ENCODE results near the gene MATCAP1. TPM values are rescaled to one million over a fixed set of nuclear protein-coding genes. Genes with fewer than 3 reads are reported as not detected.

Gene MATCAP1
- total and polyA plus RNA-seq, 4 donors, result 1.5 to 4.8 (median 3.2) TPM

- no peaks in the 10 kb centered on the region for H3K9me3 ChIP-seq (ENCODE audit: control insufficient read depth in 4 of 4, low read length in 3 of 4)
- no peak overlapping the region for H3K27ac ChIP-seq (ENCODE audit: low read depth in 1 of 2, low read length in 2 of 2)
- no peak for DNase-seq (ENCODE audit: low spot score)
- no peak overlapping the region for H3K4me3 ChIP-seq (ENCODE audit: low read depth in 1 of 3, low read length in 3 of 3)
- peaks cover 16 to 49% (median 36%) of the 10 kb centered on the region in 4 donors for H3K4me1 ChIP-seq (ENCODE audit: control insufficient read depth in 4 of 4, insufficient read depth in 4 of 4, low read length in 3 of 4)
- H3K36me3 ChIP-seq (ENCODE audit: control insufficient read depth in 4 of 4, insufficient read depth in 3 of 4, low read depth in 1 of 4, low read length in 3 of 4), result no peaks in the 10 kb centered on the region
- no peaks in the 10 kb centered on the region for H3K27me3 ChIP-seq (ENCODE audit: control insufficient read depth in 4 of 4, insufficient read depth in 4 of 4, low read length in 3 of 4)
- no peak overlapping the region for H3K9ac ChIP-seq (ENCODE audit: low read depth in 1 of 2, low read length in 2 of 2)
- TF ChIP-seq JUND (IDR thresholded peaks at IDR 0.05) (no peak), RXRA (IDR thresholded peaks at IDR 0.05) (no peak)
Observed at GRCh38 chr16:67212766-67213165, 29.0 kb upstream of the MATCAP1 start.

GRCh38 chr16:67211674-67212073, 27.9 kb upstream of the MATCAP1 start:
- Histone ChIP-seq H3K4me1 (ENCODE audit: control insufficient read depth in 4 of 4, insufficient read depth in 4 of 4, low read length in 3 of 4) (peaks cover 16 to 40% (median 35%) of the 10 kb centered on the region in 4 donors), H3K36me3 (ENCODE audit: control insufficient read depth in 4 of 4, insufficient read depth in 3 of 4, low read depth in 1 of 4, low read length in 3 of 4) (no peaks in the 10 kb centered on the region), H3K9ac (ENCODE audit: low read depth in 1 of 2, low read length in 2 of 2) (no peak overlapping the region), H3K9me3 (ENCODE audit: control insufficient read depth in 4 of 4, low read length in 3 of 4) (no peaks in the 10 kb centered on the region), H3K27me3 (ENCODE audit: control insufficient read depth in 4 of 4, insufficient read depth in 4 of 4, low read length in 3 of 4) (no peaks in the 10 kb centered on the region), H3K27ac (ENCODE audit: low read depth in 1 of 2, low read length in 2 of 2) (no peak overlapping the region), H3K4me3 (ENCODE audit: low read depth in 1 of 3, low read length in 3 of 3) (no peak overlapping the region)
- TF ChIP-seq JUND (IDR thresholded peaks at IDR 0.05) (no peak), RXRA (IDR thresholded peaks at IDR 0.05) (no peak), FOXA1 (IDR thresholded peaks at IDR 0.05) (no peak), TAF1 (conservative IDR thresholded peaks at IDR 0.05) (no peak), CTCF (IDR thresholded peaks at IDR 0.05; ENCODE audit: low read depth, low read length, missing input control) (no peak), FOXA2 (IDR thresholded peaks at IDR 0.05) (no peak), YY1 (IDR thresholded peaks at IDR 0.05) (no peak), MAX (IDR thresholded peaks at IDR 0.05) (no peak), HNF4G (IDR thresholded peaks at IDR 0.05) (no peak), RAD21 (IDR thresholded peaks at IDR 0.05) (no peak), REST (IDR thresholded peaks at IDR 0.05) (no peak), SP1 (IDR thresholded peaks at IDR 0.05) (no peak), NR2F2 (IDR thresholded peaks at IDR 0.05) (no peak)
- WGBS, result 95% methylated on average over 7 of the region's 7 CpGs
- no peak for DNase-seq (ENCODE audit: low spot score)

Measured in liver (tissue), 9 donors.